ENCODE results near the gene PFN4. TPM values are rescaled to one million over a fixed set of nuclear protein-coding genes. Genes with fewer than 3 reads are reported as not detected.

Gene PFN4
- total and polyA plus RNA-seq, 9 of the 15 experiments (the other 6 are each of a cell fraction or from before 2014, with no cell fraction given), result 0.07 to 0.54 (median 0.31) TPM; not detected in 2

GRCh38 chr2:24121469-24121868 is 1.7 kb downstream of the PFN4 start:
- no peaks in the 10 kb centered on the region for H3K9me1 ChIP-seq (ENCODE audit: control insufficient read depth, insufficient read depth, low read length)
- TF ChIP-seq MLLT1 (IDR thresholded peaks at IDR 0.05) (no peak), XRCC5 (IDR thresholded peaks at IDR 0.05; ENCODE audit: low read depth, low read length) (no peak), ZNF561 (CRISPR knock-in tag; conservative IDR thresholded peaks at IDR 0.05) (no peak), ZBTB34 (CRISPR knock-in tag; IDR thresholded peaks at IDR 0.05) (no peak), POLR3A (IDR thresholded peaks at IDR 0.05; ENCODE audit: borderline replicate concordance, extremely low read depth, insufficient read depth, insufficient read length) (no peak), PTRF (tag; IDR thresholded peaks at IDR 0.05) (no peak), ZEB2 (IDR thresholded peaks at IDR 0.05) (no peak), CREB5 (CRISPR knock-in tag; IDR thresholded peaks at IDR 0.05) (no peak), NFATC3 (IDR thresholded peaks at IDR 0.05) (no peak), MNT (conservative IDR thresholded peaks at IDR 0.05) (no peak), ZNF75A (CRISPR knock-in tag; IDR thresholded peaks at IDR 0.05) (no peak), ZFPM2 (CRISPR knock-in tag; IDR thresholded peaks at IDR 0.05) (no peak), POU5F1 (IDR thresholded peaks at IDR 0.05; ENCODE audit: borderline replicate concordance, low read depth, low read length, partially characterized antibody) (no peak)
- H3K27ac ChIP-seq (ENCODE audit: extremely low read depth, low read depth, low read length), result no peak overlapping the region
- H4K20me1 ChIP-seq (replicated peaks; ENCODE audit: control insufficient read depth, insufficient read depth, low read length), result no peaks in the 10 kb centered on the region
- peaks cover 6% of the 10 kb centered on the region; the same call in 1 of the 3 replicates for H3K79me2 ChIP-seq (ENCODE audit: control insufficient read depth, insufficient read depth, low read length)
- in situ Hi-C loops (cut with MboI) (no loop called here), intact Hi-C loops (cut with micrococcal nuclease) (no loop called here)
- peaks cover 3 to 11% of the 10 kb centered on the region in 2 experiments; a peak in 3 of 5 replicates for H3K4me1 ChIP-seq (replicated peaks in 1 of 2; ENCODE audit: control insufficient read depth in 2 of 2, insufficient read depth in 2 of 2, low read length in 2 of 2)
- no peak overlapping the region for H3K4me3 ChIP-seq
- no peak overlapping the region for H2AFZ ChIP-seq (ENCODE audit: low read depth, low read length)
- FAIRE-seq (no peak), DNase-seq (ENCODE audit: extremely low read depth in 1 of 4, low spot score in 3 of 4) (no peak), ATAC-seq (no peak)
- no peaks in the 10 kb centered on the region for H3K36me3 ChIP-seq (ENCODE audit: control insufficient read depth, insufficient read depth, low read length)
- POLR2A ChIA-PET, result interaction anchor here (1.1 to 2.5 kb wide), 3 partner anchors 10 to 74 kb away, joined by 4 to 25 read pairs (median 7); no protein-coding TSS in a partner anchor
- H3K27me3 ChIP-seq (ENCODE audit: control insufficient read depth in 2 of 2, insufficient read depth in 2 of 2, low read length in 2 of 2), result no peaks in the 10 kb centered on the region
- WGBS (ENCODE audit: insufficient coverage, low coverage, missing lambda C conversion rate), result 80% methylated on average over 4 of the region's 4 CpGs
- no peak overlapping the region for H3K4me2 ChIP-seq (ENCODE audit: insufficient read depth, low read length)
- BruUV-seq (replicated peaks), result no TSS peak
- CTCF ChIA-PET (ENCODE audit: low intra/inter-chr PET ratio), result no interaction called here
- no peaks in the 10 kb centered on the region for H3K9me3 ChIP-seq (replicated peaks; ENCODE audit: control insufficient read depth, insufficient read depth, low read depth, low read length)
- H3K9ac ChIP-seq (ENCODE audit: insufficient read depth in 1 of 2, low read depth in 2 of 2, low read length in 2 of 2), result no peak overlapping the region
